Measurements from ENCODE around the gene TEX261.
"Not testable (repeated sequence)": the region's sequence is repeated elsewhere in the genome, so short reads cannot be mapped to it uniquely, and the experiment has no call there.

- not testable (repeated sequence) for TF ChIP-seq CTCF (conservative IDR thresholded peaks at IDR 0.05; ENCODE audit: low read length); EZH2phosphoT487 (IDR thresholded peaks at IDR 0.05; ENCODE audit: borderline replicate concordance, low read depth, low read length)
These were observed 4.2 kb upstream of the TEX261 start for GRCh38 chr2:70998885-70999284.

All from OCI-LY7 (cell line).